Spleen (tissue), 7 donors: ENCODE results near the gene S1PR4.

ENCODE experiments used
- CTCF ChIP-seq, 11 experiments: fragments of 200-600 bp in 7 of 11; fragments of 450-650 bp in 4 of 11; sonication (generic) in 4 of 11; IDR thresholded peaks in 8 of 11; conservative IDR thresholded peaks in 3 of 11; 1 replicate in 7 of 11; 2 replicates in 4 of 11; pipeline versions ENCODE4 v1.4.0 to v1.8.0; 2016 to 2021; ENCODE audit warnings: antibody characterized with exemption in 11 of 11, inconsistent platforms in 4 of 11, mild to moderate bottlenecking in 1 of 11
- POLR2A ChIP-seq, 3 donors: fragments of 450-650 bp; IDR thresholded peaks; one replicate each; pipeline ENCODE4 v1.5.1; 2017; ENCODE audit warnings: antibody characterized with exemption in 3 of 3, mild to moderate bottlenecking in 1 of 3
- POLR2AphosphoS5 ChIP-seq, 3 donors: sonication (generic); formaldehyde crosslinking; IDR thresholded peaks; one replicate each; pipeline ENCODE4 v1.5.1; 2017; ENCODE audit warnings: antibody characterized with exemption in 3 of 3
- donor health status: DM: no; HTN: no; CAD: no; lungs with moderate emphysema.
- donor health status: DM: no; HTN: no; CAD: no.
- donor health status: DM: no; HTN: no; CAD: no.

- TF ChIP-seq CTCF (IDR thresholded peaks at IDR 0.05 in 8 of 11, conservative IDR thresholded peaks at IDR 0.05 in 3 of 11) (no peak), POLR2AphosphoS5 (IDR thresholded peaks at IDR 0.05) (no peak), POLR2A (IDR thresholded peaks at IDR 0.05) (no peak)
Observed at GRCh38 chr19:3131168-3131567, 47.4 kb upstream of the S1PR4 start.
